Small intestine (tissue), 7 donors: ENCODE measurements around the gene FLOT2. TPM values are rescaled to one million over a fixed set of nuclear protein-coding genes. Genes with fewer than 3 reads are reported as not detected.

Experiments
- DNase-seq, 2 donors: peaks; one replicate each; pipeline versions ENCODE4 v3.0.0 to v3.0.0-alpha.2; 2013
- FAIRE-seq: peaks from 2 replicates; lab custom pipeline; 2012; peaks lifted over from hg19 to GRCh38; lab: Jason Lieb, UNC
- H3K27ac ChIP-seq, 3 donors: one replicate each; pipeline ENCODE4 v1.5.1; 2013; ENCODE audit warnings: low read length in 2 of 3, mild to moderate bottlenecking in 2 of 3, control low read depth in 1 of 3, inconsistent platforms in 1 of 3, low read depth in 1 of 3, moderate library complexity in 1 of 3
- H3K27me3 ChIP-seq, 3 donors: one replicate each; pipeline ENCODE4 v1.6.1; 2013; ENCODE audit warnings: low read length in 3 of 3, inconsistent platforms in 1 of 3; ENCODE audit not compliant: control insufficient read depth in 3 of 3, insufficient read depth in 3 of 3
- H3K36me3 ChIP-seq, 3 donors: one replicate each; pipeline ENCODE4 v1.6.1; 2013; ENCODE audit warnings: low read length in 3 of 3, inconsistent platforms in 1 of 3, low read depth in 1 of 3, mild to moderate bottlenecking in 1 of 3, moderate library complexity in 1 of 3; ENCODE audit not compliant: control insufficient read depth in 3 of 3, insufficient read depth in 2 of 3
- H3K4me1 ChIP-seq, 3 donors: one replicate each; pipeline ENCODE4 v1.6.1; 2013; ENCODE audit warnings: low read length in 2 of 3, inconsistent platforms in 1 of 3, low read depth in 1 of 3, mild to moderate bottlenecking in 1 of 3, moderate library complexity in 1 of 3; ENCODE audit not compliant: control insufficient read depth in 3 of 3, insufficient read depth in 2 of 3
- H3K4me3 ChIP-seq, 3 donors: one replicate each; pipeline ENCODE4 v1.5.1; 2013; ENCODE audit warnings: low read length in 3 of 3, control low read depth in 1 of 3, inconsistent platforms in 1 of 3, low read depth in 1 of 3, mild to moderate bottlenecking in 1 of 3, moderate library complexity in 1 of 3
- H3K9me3 ChIP-seq, 2 donors: one replicate each; pipeline ENCODE4 v1.6.1; 2013; ENCODE audit warnings: low read depth in 1 of 2, low read length in 1 of 2; ENCODE audit not compliant: control insufficient read depth in 2 of 2, insufficient read depth in 1 of 2
- WGBS, 3 donors: extraction: QIAGEN DNeasy Blood & Tissue Kit; methylation state at CpG; one replicate each; pipeline ENCODE4 v1.1.7; 2013; 5-methylcytosine and 5-hydroxymethylcytosine counted together
- polyA plus RNA-seq, 4 donors: library from polyadenylated mRNA; stranded (reverse) in 3 of 4; unstranded in 1 of 4; fragments of 200-250 nt in 3 of 4; fragments of 120-200 nt in 1 of 4; gene quantifications; one replicate each; pipeline versions ENCODE4 v1.2.1 to v1.2.3, GENCODE V29; 2013
- donor health status: healthy with polysubstance abuse.
- donor health status: control.
- donor health status: control.
- donor health status: Bipolar disorder and iron deficiency.
- donor health status: healthy.

Gene FLOT2
- polyA plus RNA-seq, 4 donors = 19.9 to 73.8 (median 36.8) TPM

DNA sequence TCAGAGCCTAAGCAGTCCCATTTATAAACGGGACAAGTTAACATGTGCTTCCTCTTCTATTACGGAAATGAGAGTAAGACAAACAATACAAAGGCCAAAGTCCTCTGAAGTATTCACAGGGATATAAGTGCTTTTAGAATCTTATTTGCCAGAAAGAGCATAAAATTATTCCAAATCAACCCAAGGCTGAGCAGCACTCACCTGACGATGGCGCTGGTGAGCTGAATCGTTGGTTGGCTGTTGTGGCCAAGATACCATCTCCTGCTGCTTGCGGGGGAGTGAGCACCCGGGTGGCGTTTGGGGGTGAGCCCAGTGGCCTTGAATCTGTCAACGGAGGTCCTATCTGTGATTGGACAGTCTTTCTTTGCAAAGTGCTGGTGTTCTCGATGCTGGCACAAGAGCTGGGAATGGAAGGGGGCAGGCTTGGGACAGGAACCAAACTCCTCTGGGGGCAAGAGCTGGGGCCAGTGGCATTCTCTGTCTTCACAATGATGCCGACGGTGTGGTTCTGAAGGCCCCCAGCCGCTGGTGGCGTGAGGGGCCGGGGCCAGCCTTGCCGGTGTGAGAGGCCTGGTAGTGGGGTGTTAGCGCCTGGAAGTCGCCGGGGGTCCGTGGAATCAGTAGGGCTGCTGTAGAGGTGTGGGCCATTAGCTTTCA is 14.9 kb upstream of the FLOT2 start:
- FAIRE-seq (no peak), DNase-seq (peak; percentile 38 to 41)
- no peaks in the 10 kb centered on the region for H3K9me3 ChIP-seq
- 60 to 76% (median 62%) methylated on average over 20 of the region's 20 CpGs for WGBS, 3 donors
- peak overlapping the region in 2 of 3 donors; percentile 21 to 31 for H3K27ac ChIP-seq
- no peak overlapping the region for H3K4me3 ChIP-seq
- H3K36me3 ChIP-seq = peaks cover 25 to 80% (median 49%) of the 10 kb centered on the region in 3 donors
- H3K4me1 ChIP-seq = peaks cover 0 to 12% (median 0%) of the 10 kb centered on the region in 3 donors
- H3K27me3 ChIP-seq = no peaks in the 10 kb centered on the region

DNA sequence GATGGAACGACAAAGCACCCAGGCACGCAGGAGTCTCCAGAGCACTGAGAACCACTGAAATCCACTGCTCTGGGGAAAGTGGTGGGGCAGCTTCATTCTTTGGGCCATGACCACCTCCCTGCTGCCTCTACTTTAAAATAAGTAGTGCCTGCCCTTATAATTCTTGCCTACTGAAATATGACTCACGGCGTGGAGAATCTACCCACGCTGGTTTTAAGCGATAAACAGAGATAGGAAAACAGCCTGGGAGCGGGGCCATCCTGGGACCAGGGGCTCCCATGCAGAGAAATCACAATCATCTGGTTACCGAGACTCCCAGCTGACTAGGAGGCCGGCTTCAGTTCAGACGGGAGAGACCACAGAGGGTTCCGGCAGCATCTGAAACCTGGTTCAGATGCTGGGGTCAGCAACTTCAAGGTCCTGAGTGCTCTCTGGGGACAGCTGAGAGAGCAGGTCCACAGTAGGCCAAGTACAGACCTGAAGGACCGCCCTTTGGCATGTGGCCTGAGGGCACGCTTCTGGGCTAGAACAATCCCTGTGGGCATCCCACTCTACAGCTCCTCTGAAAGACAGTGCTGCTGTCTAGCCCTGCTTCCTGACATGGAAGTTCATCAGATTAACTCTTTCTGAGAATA is 14.0 kb upstream of the FLOT2 start:
- WGBS, 3 donors = 94 to 96% (median 96%) methylated on average over 13 of the region's 13 CpGs
- no peaks in the 10 kb centered on the region for H3K27me3 ChIP-seq
- DNase-seq (no peak), FAIRE-seq (no peak)
- peaks cover 0 to 12% (median 0%) of the 10 kb centered on the region in 3 donors for H3K4me1 ChIP-seq
- H3K4me3 ChIP-seq = no peak overlapping the region
- peaks cover 26 to 82% (median 45%) of the 10 kb centered on the region in 3 donors for H3K36me3 ChIP-seq
- H3K27ac ChIP-seq = peak overlapping the region in 1 of 3 donors; percentile 31
- no peaks in the 10 kb centered on the region for H3K9me3 ChIP-seq

DNA sequence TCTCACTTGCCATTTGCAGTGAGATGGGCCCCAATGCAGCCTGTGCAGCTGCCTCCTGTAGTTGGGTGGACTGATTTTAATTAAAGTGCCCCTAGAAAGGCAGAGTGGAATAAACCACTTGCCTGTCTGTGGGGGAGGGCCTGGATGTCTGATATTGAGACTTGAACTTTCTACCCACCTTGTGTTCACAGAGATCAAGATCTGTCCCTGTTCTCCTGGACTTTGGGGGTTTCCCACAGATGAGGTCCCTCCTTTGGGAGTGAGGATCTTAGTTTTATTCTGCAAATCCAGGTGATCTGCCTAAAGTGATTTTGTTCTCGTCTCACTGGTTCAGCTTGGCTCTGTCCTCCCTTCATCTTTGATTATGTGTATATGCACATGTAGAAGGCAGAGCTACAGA is 13.0 kb upstream of the FLOT2 start:
- no peaks in the 10 kb centered on the region for H3K27me3 ChIP-seq
- FAIRE-seq (no peak), DNase-seq (no peak)
- H3K36me3 ChIP-seq = peaks cover 30 to 87% (median 43%) of the 10 kb centered on the region in 3 donors
- H3K4me1 ChIP-seq = peaks cover 0 to 12% (median 0%) of the 10 kb centered on the region in 3 donors
- WGBS, 3 donors = 82 to 100% (median 93%) methylated on average over 1 of the region's 1 CpG
- H3K9me3 ChIP-seq = no peaks in the 10 kb centered on the region
- H3K4me3 ChIP-seq = no peak overlapping the region
- no peak overlapping the region for H3K27ac ChIP-seq

DNA sequence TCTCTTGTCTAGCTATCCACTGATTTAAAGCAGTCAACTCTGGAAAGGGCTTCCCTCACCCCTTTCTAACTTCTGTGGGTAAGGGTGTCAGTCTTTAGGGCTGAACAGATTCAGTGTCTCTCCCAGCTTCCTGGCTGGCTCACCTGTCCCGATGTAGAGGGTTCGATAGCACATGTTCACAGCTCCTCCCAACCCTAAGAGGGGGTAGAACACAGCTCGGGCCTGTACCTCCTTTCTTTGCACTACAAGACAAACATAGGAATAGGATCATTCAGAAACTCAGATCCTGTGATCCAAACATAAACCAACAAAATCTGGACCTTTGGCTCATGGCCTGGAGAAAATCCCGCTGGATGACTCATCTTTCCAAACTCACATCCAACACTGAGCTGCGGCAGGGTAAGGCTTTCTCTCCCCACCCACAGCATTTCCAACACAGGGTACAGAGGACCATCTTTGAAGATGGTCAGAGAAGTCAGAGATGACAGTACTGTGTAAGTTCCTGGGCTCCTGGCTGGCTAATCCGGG is 11.2 kb upstream of the FLOT2 start:
- H3K36me3 ChIP-seq = peaks cover 26 to 78% (median 35%) of the 10 kb centered on the region in 3 donors
- peaks cover 0 to 12% (median 0%) of the 10 kb centered on the region in 3 donors for H3K4me1 ChIP-seq
- no peaks in the 10 kb centered on the region for H3K27me3 ChIP-seq
- no peak for DNase-seq
- 48 to 67% (median 58%) methylated on average over 6 of the region's 6 CpGs for WGBS, 3 donors
- H3K4me3 ChIP-seq = no peak overlapping the region
- peak overlapping the region in 2 of 3 donors; percentile 6 to 59 for H3K27ac ChIP-seq
- H3K9me3 ChIP-seq = no peaks in the 10 kb centered on the region
- no peak for FAIRE-seq

DNA sequence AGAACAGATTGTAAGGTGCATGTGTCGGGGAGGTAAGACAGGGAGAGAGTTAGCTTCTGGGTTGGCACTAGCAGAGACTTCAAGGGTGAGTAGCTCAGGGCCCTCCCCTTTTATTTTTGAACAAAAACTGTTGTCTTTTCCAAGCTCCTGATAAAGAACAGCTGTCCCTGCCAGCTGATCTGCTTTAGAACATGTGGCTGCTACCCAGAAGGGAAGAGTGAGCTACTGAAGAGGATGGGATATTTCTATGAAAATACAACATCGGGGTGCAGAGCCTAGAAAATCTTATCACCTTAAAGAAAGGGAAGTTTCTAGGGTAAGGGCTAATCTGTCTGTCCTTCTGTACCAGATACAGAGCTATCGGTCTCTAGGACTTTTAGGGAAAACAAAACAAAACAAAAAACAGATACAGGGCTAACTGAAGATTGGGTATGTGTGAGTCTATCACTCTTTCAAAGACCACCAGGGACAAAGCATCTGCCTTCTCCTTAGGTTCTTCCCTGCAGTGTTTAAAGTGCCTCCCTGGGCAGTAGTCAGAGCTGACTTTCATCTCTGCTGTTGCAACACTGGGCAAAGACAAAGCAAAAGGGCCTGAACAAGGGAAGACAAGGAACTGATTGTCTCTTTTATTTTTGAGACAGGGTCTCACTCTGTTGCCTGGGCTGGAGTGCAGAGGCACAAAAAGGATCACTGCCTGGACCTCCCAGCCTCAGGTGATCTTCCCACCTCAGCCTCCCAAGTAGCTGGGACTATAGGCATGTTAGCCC is 10.4 kb upstream of the FLOT2 start:
- Histone ChIP-seq H3K9me3 (no peaks in the 10 kb centered on the region), H3K4me3 (no peak overlapping the region), H3K4me1 (peaks cover 2 to 16% (median 4%) of the 10 kb centered on the region in 3 donors), H3K27ac (peak overlapping the region in 2 of 3 donors; percentile 6 to 59), H3K36me3 (peaks cover 23 to 70% (median 32%) of the 10 kb centered on the region in 3 donors), H3K27me3 (no peaks in the 10 kb centered on the region)
- no peak for FAIRE-seq
- DNase-seq = no peak
- WGBS, 3 donors = 73 to 86% (median 83%) methylated on average over 3 of the region's 3 CpGs

DNA sequence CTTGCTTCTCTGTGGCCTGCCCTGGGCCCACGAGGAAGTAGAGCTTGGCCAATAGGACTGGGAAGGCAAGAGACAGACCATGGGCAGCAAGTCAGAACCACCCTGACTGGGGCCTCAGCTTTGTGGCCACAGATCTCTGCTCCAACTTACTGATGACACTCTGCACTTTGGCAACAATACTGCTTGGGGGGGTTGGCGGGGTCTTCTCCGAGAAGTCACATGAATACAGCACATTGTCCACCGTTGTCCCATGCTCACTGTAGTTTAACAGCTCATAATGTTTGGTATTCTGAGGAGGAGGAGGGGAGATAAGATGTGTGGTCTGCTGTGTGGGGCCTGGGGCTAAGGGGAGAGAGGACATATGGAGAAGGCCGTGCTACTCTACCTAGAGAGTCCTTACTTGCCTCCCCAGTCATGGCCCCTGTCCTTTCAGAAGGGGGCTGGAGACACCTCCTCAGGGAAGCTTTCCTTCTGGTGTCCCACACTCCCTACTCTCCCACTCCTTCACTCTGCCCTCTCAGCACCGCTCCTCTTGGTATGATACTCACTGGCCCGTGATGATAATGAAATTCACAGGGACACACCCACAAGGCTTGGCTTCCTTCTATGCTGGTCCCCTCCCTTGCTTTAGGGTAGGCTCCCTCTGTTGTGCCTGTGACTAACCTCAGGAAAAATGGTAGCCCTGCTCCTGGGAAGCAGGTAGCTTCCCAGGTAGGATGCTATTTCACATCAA is 9.3 kb upstream of the FLOT2 start:
- no peak overlapping the region for H3K4me3 ChIP-seq
- peaks cover 23 to 60% (median 27%) of the 10 kb centered on the region in 3 donors for H3K36me3 ChIP-seq
- 64 to 75% (median 69%) methylated on average over 7 of the region's 7 CpGs for WGBS, 3 donors
- peaks cover 2 to 8% (median 4%) of the 10 kb centered on the region in 3 donors for H3K4me1 ChIP-seq
- no peak for FAIRE-seq
- H3K27ac ChIP-seq = no peak overlapping the region
- no peak for DNase-seq
- no peaks in the 10 kb centered on the region for H3K27me3 ChIP-seq
- H3K9me3 ChIP-seq = no peaks in the 10 kb centered on the region

DNA sequence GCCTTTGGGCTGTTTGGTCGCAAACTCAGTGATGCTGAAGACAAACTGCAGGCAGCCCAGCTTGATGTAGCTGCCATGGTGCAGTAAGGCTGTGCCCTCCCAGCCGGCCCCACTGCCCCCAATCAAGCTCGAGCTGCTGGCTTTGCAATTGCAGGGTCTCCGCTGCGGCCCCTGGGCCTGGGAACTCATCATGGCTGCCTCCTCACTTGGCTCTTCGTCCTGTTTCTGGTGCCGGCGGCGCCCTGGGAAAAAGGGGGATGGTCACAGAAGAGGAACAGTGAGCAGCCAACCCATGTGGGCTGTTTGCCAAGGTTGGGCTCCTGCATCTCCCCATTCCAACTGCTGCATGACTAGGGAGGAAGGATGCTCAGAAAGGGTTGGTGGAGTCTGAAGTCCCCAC is 8.7 kb upstream of the FLOT2 start:
- FAIRE-seq (no peak), DNase-seq (no peak)
- H3K4me3 ChIP-seq = no peak overlapping the region
- H3K27me3 ChIP-seq = no peaks in the 10 kb centered on the region
- WGBS, 3 donors = 84 to 94% (median 94%) methylated on average over 8 to 9 of the region's 9 CpGs
- H3K9me3 ChIP-seq = no peaks in the 10 kb centered on the region
- H3K36me3 ChIP-seq = peaks cover 22 to 55% (median 27%) of the 10 kb centered on the region in 3 donors
- no peak overlapping the region for H3K27ac ChIP-seq
- peaks cover 2 to 12% (median 4%) of the 10 kb centered on the region in 3 donors for H3K4me1 ChIP-seq
